Stimulated activated naive B cell treated with anti-CD40 and anti-IgM and Interleukin-4, amounts not matched to agents 10 μg/mL and 1 μg/mL and 100 μg/mL, for 72 hours (primary cell): ENCODE results near the gene ANKRD13D.

Experiments
- ATAC-seq, 2 donors: fragments of 150-1000 bp; cut with Tn5 transposase; replicated peaks; 2 replicates each; pipeline ENCODE4 v1.10.0; 2021; ENCODE audit warnings: moderate library complexity in 1 of 2
- DNase-seq: peaks from one replicate; pipeline ENCODE4 v3.0.0; 2021
- H3K27ac Mint-ChIP-seq: one replicate; pipeline ENCODE4 v1.8.0; 2022; ENCODE audit warnings: mild to moderate bottlenecking, mixed read lengths
- H3K27me3 Mint-ChIP-seq, 2 donors: one replicate each; pipeline ENCODE4 v1.8.0; 2022; ENCODE audit warnings: mixed read lengths in 2 of 2
- H3K36me3 Mint-ChIP-seq, 2 donors: one replicate each; pipeline ENCODE4 v1.8.0; 2022; ENCODE audit warnings: mixed read lengths in 2 of 2, mild to moderate bottlenecking in 1 of 2
- H3K4me1 Mint-ChIP-seq, 2 donors: one replicate each; pipeline ENCODE4 v1.8.0; 2022; ENCODE audit warnings: mixed read lengths in 2 of 2, mild to moderate bottlenecking in 1 of 2
- H3K4me3 Mint-ChIP-seq, 2 donors: one replicate each; pipeline ENCODE4 v1.8.0; 2022; ENCODE audit warnings: mild to moderate bottlenecking in 2 of 2, mixed read lengths in 2 of 2, moderate library complexity in 1 of 2
- H3K9me3 Mint-ChIP-seq, 2 donors: one replicate each; pipeline ENCODE4 v1.8.0; 2022; ENCODE audit warnings: mixed read lengths in 2 of 2, mild to moderate bottlenecking in 1 of 2

ANKRD13D gene

DNA sequence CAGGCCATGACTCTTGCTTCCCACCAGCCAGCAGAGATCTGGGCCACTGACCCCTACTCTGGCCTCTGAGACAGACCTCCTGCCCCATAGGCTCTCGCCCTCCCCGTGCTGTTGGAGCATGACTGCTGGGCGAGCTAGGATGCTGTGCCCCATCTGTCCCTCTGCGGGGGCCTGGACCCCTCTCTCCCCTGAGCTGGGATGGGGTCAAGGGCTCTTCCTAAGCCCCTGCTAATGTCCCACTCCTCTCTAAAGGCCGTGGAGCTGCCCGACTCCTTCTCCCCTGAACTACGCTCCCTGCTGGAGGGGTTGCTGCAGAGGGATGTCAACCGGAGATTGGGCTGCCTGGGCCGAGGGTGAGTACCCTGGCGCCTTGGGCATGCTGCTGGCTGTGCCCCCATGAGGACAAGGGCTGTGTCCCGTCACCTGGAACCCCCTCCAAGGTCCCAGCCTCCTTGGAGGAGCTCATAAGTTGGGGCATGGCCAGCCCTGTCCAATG lies 6.2 kb upstream of the ANKRD13D start:
- ATAC-seq (no peak), DNase-seq (no peak)
- Mint-ChIP-seq H3K27ac (peak overlapping the region; percentile 81), H3K4me3 (no peak overlapping the region), H3K27me3 (no peaks in the 10 kb centered on the region), H3K36me3 (peaks cover 64 to 73% of the 10 kb centered on the region in 2 donors), H3K4me1 (peaks cover 43 to 70% of the 10 kb centered on the region in 2 donors), H3K9me3 (peaks cover 0 to 1% of the 10 kb centered on the region in 2 donors)

DNA sequence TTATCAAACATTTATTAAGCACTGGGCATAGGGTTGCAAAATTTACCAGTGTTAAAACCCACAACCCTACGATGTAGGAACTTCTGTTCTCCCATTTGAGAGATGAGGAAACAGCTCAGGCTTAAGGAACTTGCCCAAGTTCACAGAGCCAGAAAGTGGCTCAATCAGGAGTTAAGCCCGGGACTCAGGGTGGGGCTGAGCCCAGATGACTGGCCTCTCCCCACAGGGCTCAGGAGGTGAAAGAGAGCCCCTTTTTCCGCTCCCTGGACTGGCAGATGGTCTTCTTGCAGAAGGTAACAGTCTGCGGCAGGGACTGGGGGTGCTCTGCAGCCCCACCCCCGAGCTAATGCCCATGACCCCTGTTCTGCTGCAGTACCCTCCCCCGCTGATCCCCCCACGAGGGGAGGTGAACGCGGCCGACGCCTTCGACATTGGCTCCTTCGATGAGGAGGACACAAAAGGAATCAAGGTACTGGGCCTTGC lies 5.6 kb upstream of the ANKRD13D start:
- ATAC-seq (no peak), DNase-seq (no peak)
- H3K9me3 Mint-ChIP-seq: peaks cover 0 to 1% of the 10 kb centered on the region in 2 donors
- no peak overlapping the region for H3K4me3 Mint-ChIP-seq
- no peaks in the 10 kb centered on the region for H3K27me3 Mint-ChIP-seq
- H3K4me1 Mint-ChIP-seq: peaks cover 42 to 69% of the 10 kb centered on the region in 2 donors
- H3K36me3 Mint-ChIP-seq: peaks cover 66 to 74% of the 10 kb centered on the region in 2 donors
- peak overlapping the region; percentile 86 for H3K27ac Mint-ChIP-seq

DNA sequence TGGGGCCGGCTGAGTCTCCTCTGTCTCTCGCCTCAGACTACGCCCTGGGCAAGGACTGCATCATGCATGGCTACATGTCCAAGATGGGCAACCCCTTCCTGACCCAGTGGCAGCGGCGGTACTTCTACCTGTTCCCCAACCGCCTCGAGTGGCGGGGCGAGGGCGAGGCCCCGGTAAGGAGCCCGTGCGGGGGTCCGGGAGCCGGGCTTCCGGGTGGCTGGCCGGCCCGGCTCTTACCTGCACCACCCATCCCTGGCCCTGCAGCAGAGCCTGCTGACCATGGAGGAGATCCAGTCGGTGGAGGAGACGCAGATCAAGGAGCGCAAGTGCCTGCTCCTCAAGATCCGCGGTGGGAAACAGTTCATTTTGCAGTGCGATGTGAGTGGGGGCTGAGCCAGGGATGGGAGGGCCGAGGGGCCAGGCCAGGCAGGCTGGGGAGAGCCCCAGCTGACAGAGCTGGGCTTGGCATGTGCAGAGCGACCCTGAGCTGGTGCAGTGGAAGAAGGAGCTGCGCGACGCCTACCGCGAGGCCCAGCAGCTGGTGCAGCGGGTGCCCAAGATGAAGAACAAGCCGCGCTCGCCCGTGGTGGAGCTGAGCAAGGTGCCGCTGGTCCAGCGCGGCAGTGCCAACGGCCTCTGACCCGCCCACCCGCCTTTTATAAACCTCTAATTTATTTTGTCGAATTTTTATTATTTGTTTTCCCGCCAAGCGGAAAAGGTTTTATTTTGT lies 4.1 kb upstream of the ANKRD13D start:
- DNase-seq (no peak), ATAC-seq (no peak)
- Mint-ChIP-seq H3K4me1 (peaks cover 39 to 61% of the 10 kb centered on the region in 2 donors), H3K36me3 (peaks cover 55 to 64% of the 10 kb centered on the region in 2 donors), H3K9me3 (peaks cover 0 to 1% of the 10 kb centered on the region in 2 donors), H3K4me3 (no peak overlapping the region), H3K27ac (peak overlapping the region; percentile 86), H3K27me3 (no peaks in the 10 kb centered on the region)

DNA sequence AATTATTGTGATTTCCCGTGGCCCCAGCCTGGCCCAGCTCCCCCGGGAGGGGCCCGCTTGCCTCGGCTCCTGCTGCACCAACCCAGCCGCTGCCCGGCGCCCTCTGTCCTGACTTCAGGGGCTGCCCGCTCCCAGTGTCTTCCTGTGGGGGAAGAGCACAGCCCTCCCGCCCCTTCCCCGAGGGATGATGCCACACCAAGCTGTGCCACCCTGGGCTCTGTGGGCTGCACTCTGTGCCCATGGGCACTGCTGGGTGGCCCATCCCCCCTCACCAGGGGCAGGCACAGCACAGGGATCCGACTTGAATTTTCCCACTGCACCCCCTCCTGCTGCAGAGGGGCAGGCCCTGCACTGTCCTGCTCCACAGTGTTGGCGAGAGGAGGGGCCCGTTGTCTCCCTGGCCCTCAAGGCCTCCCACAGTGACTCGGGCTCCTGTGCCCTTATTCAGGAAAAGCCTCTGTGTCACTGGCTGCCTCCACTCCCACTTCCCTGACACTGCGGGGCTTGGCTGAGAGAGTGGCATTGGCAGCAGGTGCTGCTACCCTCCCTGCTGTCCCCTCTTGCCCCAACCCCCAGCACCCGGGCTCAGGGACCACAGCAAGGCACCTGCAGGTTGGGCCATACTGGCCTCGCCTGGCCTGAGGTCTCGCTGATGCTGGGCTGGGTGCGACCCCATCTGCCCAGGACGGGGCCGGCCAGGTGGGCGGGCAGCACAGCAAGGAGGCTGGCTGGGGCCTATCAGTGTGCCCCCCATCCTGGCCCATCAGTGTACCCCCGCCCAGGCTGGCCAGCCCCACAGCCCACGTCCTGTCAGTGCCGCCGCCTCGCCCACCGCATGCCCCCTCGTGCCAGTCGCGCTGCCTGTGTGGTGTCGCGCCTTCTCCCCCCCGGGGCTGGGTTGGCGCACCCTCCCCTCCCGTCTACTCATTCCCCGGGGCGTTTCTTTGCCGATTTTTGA lies 3.3 kb upstream of the ANKRD13D start:
- H3K27ac Mint-ChIP-seq: peak overlapping the region; percentile 99
- peaks cover 0 to 1% of the 10 kb centered on the region in 2 donors for H3K9me3 Mint-ChIP-seq
- H3K4me3 Mint-ChIP-seq: peak overlapping the region; percentile 21 to 91
- H3K4me1 Mint-ChIP-seq: peaks cover 40 to 61% of the 10 kb centered on the region in 2 donors
- DNase-seq (no peak), ATAC-seq (no peak)
- H3K36me3 Mint-ChIP-seq: peaks cover 52 to 58% of the 10 kb centered on the region in 2 donors
- no peaks in the 10 kb centered on the region for H3K27me3 Mint-ChIP-seq

DNA sequence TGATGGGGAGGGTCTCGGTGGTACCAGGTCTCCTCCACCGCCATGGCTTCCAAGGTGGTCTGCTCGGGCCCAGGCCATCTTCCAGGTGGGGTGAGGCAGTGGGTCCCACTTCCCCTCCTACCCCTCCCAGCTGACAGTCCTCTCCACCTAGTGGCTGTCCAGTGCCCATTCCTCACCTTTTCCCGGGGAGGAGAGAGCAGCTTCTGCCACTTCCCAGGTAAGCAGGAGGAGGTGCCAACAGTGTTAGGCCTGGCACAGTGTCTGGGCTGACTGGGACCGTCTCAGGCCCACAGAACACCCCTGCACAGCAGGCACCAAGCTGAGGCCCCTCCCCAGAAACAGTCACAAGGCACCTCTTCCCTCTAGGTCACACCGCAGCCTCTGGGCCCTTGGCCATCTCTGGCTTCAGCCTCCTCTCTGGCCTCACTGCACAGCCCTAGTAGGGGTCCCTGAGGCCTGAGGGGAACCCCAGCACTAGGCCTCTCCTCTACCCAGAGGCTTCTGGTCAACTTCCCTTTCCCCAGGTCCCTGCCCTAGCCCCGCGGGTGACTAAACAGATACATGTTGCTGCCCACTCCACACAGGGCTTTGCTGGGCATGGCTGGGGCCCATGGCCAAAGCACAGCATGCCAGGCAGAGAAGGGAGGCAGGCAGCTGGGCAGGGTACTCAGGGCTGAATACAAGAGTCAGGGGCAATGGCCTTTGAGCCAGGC lies 2.3 kb upstream of the ANKRD13D start:
- Mint-ChIP-seq H3K27me3 (no peaks in the 10 kb centered on the region), H3K36me3 (peaks cover 50 to 54% of the 10 kb centered on the region in 2 donors), H3K4me1 (peaks cover 40 to 65% of the 10 kb centered on the region in 2 donors), H3K9me3 (peaks cover 0 to 1% of the 10 kb centered on the region in 2 donors), H3K27ac (peak overlapping the region; percentile 99), H3K4me3 (peak overlapping the region; percentile 83 to 91)
- ATAC-seq (no peak), DNase-seq (no peak)

DNA sequence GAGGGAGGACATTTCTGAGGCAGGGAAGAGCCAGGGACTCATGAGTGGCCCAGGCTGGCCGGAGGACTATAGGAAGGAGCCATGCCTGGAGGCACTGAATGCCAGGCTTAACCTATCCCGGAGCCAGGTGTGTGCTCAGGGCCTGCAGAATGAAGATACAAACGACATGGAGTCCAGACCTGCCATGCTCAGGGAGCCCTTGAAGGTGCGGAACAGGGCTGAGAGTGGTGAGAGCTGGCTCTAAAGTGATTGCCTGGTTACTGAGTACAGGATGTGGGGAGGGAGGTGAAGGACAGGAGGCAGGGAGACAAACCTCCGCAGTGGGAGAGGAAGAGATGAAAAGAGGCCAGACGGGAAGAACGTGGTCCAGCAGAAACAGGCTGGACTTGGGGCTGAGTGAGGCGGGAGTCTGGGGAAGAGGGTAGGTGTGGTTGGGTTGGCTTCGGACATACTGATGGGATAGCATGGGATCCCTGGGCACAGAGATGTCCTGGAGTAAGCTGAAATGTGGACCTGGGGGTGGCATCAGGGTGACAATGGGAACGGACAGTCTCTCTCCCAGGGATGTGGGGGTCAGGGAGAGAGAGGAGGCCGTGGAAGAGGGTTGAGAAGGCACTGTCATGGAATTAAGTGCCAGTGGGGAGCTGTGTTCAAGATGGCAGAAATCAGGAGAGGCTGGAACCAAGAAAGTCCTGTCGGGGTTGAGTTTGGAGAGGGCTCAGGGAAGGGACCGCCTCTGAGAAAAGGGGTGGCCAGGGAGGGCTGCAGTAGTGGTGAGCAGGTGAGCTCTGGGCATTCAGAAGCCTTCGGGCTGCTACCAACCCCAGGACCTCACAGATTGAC lies 1.5 kb upstream of the ANKRD13D start:
- peaks cover 37 to 73% of the 10 kb centered on the region in 2 donors for H3K4me1 Mint-ChIP-seq

DNA sequence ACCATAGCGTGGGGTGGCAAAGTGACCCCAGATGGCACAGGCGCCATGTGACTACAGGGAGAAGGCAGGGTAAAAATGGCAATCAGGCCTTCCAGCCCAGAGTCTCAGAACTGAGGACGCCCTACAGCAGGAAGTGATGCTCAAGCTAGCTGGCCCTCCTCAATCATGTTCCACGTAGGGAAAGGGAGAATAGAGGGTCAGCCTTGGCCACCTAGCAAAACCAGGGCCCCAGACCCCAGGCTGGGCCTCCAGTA lies 978 bp upstream of the ANKRD13D start:
- DNase-seq (no peak), ATAC-seq (peak; percentile 8 to 13)
- Mint-ChIP-seq H3K9me3 (peaks cover 0 to 1% of the 10 kb centered on the region in 2 donors), H3K36me3 (peaks cover 45 to 52% of the 10 kb centered on the region in 2 donors), H3K4me3 (peak overlapping the region; percentile 83 to 91), H3K27me3 (no peaks in the 10 kb centered on the region), H3K27ac (peak overlapping the region; percentile 99), H3K4me1 (peaks cover 39 to 78% of the 10 kb centered on the region in 2 donors)

More for the DNA sequence above, 1.5 kb upstream of the ANKRD13D start:
- peaks cover 0 to 1% of the 10 kb centered on the region in 2 donors for H3K9me3 Mint-ChIP-seq
- peak overlapping the region; percentile 99 for H3K27ac Mint-ChIP-seq
- no peak for ATAC-seq
- H3K4me3 Mint-ChIP-seq: peak overlapping the region; percentile 83 to 91
- H3K36me3 Mint-ChIP-seq: peaks cover 47 to 51% of the 10 kb centered on the region in 2 donors
- no peak for DNase-seq
- no peaks in the 10 kb centered on the region for H3K27me3 Mint-ChIP-seq

DNA sequence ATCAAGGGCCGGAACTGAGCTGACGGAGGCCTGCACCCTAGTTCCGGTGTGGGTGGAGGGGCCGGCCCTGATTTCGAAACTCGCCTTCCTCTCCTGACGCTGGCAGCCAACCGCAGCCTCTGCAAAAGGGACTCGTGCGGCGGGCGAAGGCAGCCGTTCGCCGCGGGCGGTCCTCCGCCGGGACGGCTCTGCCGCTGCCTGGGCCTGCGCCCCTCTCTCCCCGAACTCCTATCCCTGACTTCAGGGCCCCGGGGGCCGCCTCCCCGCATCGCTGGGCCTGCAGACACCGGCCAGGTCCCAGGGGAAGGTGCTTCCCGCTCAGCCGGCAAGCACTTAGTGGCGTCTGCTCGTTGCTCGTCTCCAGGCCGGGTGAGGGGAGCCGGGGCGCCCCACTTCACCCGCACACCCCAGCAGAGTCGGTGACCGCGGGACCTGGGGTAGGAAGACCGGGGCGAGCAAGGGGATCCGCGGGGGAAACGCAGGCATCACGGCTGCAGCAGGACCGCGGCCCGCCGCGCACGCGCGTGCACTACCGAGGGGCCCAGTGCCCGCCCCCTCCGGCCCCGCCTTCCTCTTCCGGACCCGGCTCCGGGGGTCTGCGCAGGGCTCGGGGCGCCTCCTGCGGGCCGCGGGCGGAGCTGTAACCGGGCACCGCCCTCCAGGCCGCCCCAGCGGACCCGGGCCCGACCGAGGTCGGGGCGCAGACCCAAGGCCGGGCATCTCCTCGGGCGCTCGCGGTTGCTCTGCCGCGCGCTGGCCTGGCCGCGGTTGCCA lies 464 bp upstream of the ANKRD13D start:
- Mint-ChIP-seq H3K4me1 (peaks cover 39 to 79% of the 10 kb centered on the region in 2 donors), H3K9me3 (peaks cover 0 to 1% of the 10 kb centered on the region in 2 donors), H3K36me3 (peaks cover 43 to 51% of the 10 kb centered on the region in 2 donors), H3K4me3 (peak overlapping the region; percentile 83 to 91), H3K27me3 (no peaks in the 10 kb centered on the region), H3K27ac (peak overlapping the region; percentile 99)
- DNase-seq (peak; percentile 91), ATAC-seq (peak; percentile 75 to 78)

DNA sequence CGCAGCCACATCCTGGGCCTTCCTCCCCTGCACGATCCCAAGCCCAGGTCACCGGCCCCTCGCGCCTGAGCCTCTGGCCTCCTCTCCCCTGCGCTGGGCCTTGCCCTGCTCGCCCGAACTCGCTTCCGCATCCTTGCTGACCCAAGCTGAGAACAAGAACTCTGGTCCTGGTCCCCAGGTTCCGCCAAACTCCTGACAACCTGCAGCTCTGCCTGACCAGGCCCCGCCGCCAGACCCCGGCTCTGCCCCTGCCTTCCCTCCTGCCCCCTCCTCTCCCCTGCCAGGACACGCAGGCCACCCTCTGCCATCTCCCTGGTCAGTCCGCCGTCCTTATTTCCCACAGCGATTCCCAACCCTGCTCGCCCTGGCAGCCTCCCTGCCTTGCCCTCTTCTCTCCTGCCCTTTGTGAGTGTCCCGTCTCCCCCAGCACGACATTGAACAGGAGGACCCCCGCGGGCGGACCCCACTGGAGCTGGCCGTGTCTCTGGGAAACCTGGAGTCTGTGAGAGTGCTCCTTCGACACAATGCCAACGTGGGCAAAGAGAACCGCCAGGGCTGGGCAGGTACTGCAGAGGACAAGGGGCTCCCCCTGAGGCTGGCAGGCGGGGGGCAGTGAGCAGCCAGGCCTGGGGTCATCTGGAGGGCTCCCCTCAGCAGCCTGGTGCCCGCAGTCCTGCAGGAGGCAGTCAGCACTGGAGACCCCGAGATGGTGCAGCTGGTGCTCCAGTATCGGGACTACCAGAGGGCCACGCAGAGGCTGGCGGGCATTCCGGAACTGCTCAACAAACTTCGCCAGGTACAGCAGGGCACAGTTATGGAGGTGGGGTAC lies 762 bp downstream of the ANKRD13D start:
- Mint-ChIP-seq H3K4me1 (peaks cover 36 to 70% of the 10 kb centered on the region in 2 donors), H3K4me3 (peak overlapping the region; percentile 88 to 93), H3K27me3 (no peaks in the 10 kb centered on the region), H3K9me3 (peaks cover 0 to 1% of the 10 kb centered on the region in 2 donors), H3K36me3 (peaks cover 42 to 52% of the 10 kb centered on the region in 2 donors), H3K27ac (peak overlapping the region; percentile 95)
- no peak for DNase-seq
- ATAC-seq: no peak

DNA sequence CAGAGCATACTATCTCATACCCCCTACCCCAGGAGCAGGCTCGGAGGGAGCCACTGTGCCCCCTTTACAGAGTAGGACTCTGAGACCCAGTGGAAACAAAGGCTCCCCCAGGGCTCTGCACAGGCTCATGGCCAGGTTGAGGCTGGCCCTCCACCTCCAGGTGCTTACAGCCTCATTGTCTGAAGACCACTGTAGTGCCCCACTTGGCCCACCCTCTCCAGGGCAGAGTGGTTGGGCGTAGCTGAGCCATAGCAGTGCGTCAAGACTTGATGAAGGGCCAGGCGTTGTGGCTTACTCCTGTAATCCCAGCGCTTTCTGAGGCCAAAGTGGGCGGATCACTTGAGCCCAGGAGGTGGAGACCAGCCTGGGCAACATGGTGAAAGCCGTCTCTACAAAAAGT lies 1.7 kb downstream of the ANKRD13D start:
- Mint-ChIP-seq H3K27me3 (no peaks in the 10 kb centered on the region), H3K4me1 (peaks cover 34 to 61% of the 10 kb centered on the region in 2 donors), H3K36me3 (peaks cover 45 to 54% of the 10 kb centered on the region in 2 donors), H3K4me3 (no peak overlapping the region), H3K9me3 (peaks cover 0 to 1% of the 10 kb centered on the region in 2 donors), H3K27ac (peak overlapping the region; percentile 5)
- DNase-seq (no peak), ATAC-seq (no peak)

DNA sequence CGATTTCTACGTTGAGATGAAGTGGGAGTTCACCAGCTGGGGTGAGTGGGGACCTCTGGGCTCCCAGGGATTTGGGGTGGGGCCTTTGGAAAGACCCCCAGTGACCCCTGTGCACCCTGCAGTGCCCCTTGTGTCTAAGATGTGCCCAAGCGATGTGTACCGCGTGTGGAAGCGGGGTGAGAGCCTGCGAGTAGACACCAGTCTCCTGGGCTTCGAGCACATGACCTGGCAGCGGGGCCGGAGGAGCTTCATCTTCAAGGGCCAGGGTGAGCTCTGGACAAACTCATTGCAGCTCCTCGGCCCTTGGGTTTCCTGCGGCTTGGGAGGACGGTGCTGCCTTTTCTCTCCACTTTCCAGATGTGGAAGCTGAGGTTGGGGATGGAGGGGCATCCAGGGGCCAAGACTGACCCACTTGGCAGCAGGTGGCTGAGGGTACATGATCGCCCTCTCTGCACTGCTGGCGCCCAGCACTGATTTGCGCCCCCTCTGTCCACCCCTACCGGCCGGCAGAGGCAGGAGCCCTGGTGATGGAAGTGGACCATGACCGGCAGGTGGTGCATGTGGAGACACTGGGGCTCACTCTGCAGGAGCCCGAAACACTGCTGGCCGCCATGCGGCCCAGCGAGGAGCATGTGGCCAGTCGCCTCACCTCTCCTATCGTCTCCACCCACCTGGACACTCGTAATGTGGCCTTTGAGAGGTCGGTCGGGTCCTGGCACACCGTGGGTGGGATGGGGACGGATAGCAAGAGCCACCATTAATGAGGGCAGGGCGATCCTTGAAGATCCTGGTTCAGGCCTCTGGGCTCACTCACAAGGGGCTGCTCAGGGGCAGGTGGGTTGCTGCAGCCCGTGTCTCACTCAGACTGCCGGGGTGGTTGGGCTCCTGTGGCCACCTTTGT lies 2.6 kb downstream of the ANKRD13D start:
- Mint-ChIP-seq H3K4me3 (peak overlapping the region in 1 of 2 donors; percentile 16), H3K9me3 (peaks cover 6% of the 10 kb centered on the region in 2 donors), H3K36me3 (peaks cover 47 to 56% of the 10 kb centered on the region in 2 donors), H3K4me1 (peaks cover 28 to 58% of the 10 kb centered on the region in 2 donors), H3K27ac (no peak overlapping the region), H3K27me3 (no peaks in the 10 kb centered on the region)
- ATAC-seq (no peak), DNase-seq (no peak)
